UCSD-AML1 (cell line): ENCODE measurements around the gene AOC1.
"Not testable (repeated sequence)": the region's sequence is repeated elsewhere in the genome, so short reads cannot be mapped to it uniquely, and the experiment has no call there.

ENCODE experiments used
- DNase-seq: peaks from one replicate; lab custom pipeline; 2025; ENCODE audit not compliant: unreplicated experiment; lab: John Stamatoyannopoulos, UW

AOC1 gene

GRCh38 chr7:150852371-150852905 is at the start of gene AOC1:
Gene AOC1, plus strand, starts transcription at chr7:150852517. Its CDS starts 3,954 bp downstream, at chr7:150856471.
- DNase-seq = no peak

- no peak for DNase-seq
Measured at GRCh38 chr7:150803161-150803860, 49.0 kb upstream of the AOC1 start.

GRCh38 chr7:150804802-150805201 is 47.5 kb upstream of the AOC1 start:
- no peak for DNase-seq

- no peak for DNase-seq
Measured at GRCh38 chr7:150805864-150806263, 46.5 kb upstream of the AOC1 start.

GRCh38 chr7:150806454-150806853 is 45.9 kb upstream of the AOC1 start:
- DNase-seq = no peak

- no peak for DNase-seq
Measured at GRCh38 chr7:150806863-150807262, 45.5 kb upstream of the AOC1 start.

- not testable (repeated sequence) for DNase-seq
Measured at GRCh38 chr7:150807616-150808438, 44.5 kb upstream of the AOC1 start.

- no peak for DNase-seq
Measured at GRCh38 chr7:150814328-150815001, 37.9 kb upstream of the AOC1 start.

GRCh38 chr7:150818971-150819370 is 33.3 kb upstream of the AOC1 start:
- no peak for DNase-seq

- DNase-seq = no peak
Measured at GRCh38 chr7:150820148-150820547, 32.2 kb upstream of the AOC1 start.

GRCh38 chr7:150820578-150821198 is 31.6 kb upstream of the AOC1 start:
- no peak for DNase-seq

GRCh38 chr7:150823043-150823442 is 29.3 kb upstream of the AOC1 start:
- DNase-seq = no peak

GRCh38 chr7:150823484-150824126 is 28.7 kb upstream of the AOC1 start:
- no peak for DNase-seq

GRCh38 chr7:150824379-150825177 is 27.7 kb upstream of the AOC1 start:
- DNase-seq = no peak

GRCh38 chr7:150826061-150826849 is 26.1 kb upstream of the AOC1 start:
- no peak for DNase-seq

GRCh38 chr7:150828384-150828783 is 23.9 kb upstream of the AOC1 start:
- DNase-seq = no peak

GRCh38 chr7:150829426-150829825 is 22.9 kb upstream of the AOC1 start:
- DNase-seq = no peak

- DNase-seq = no peak
Measured at GRCh38 chr7:150830937-150831336, 21.4 kb upstream of the AOC1 start.

- no peak for DNase-seq
Measured at GRCh38 chr7:150831851-150832250, 20.5 kb upstream of the AOC1 start.
